ENCODE data around the gene GAS2L1. TPM values are rescaled to one million over a fixed set of nuclear protein-coding genes. Genes with fewer than 3 reads are reported as not detected.

The GAS2L1 gene
- total and polyA plus RNA-seq, 10 donors: 7.0 to 41.5 (median 28.3) TPM

- peaks cover 0 to 16% (median 12%) of the 10 kb centered on the region in 6 donors for H3K4me1 ChIP-seq
- H3K27me3 ChIP-seq (replicated peaks in 1 of 7): no peaks in the 10 kb centered on the region
- peaks cover 16 to 85% (median 77%) of the 10 kb centered on the region in 6 donors for H3K36me3 ChIP-seq
- TF ChIP-seq CTCF (IDR thresholded peaks at IDR 0.05 in 8 of 11, conservative IDR thresholded peaks at IDR 0.05 in 3 of 11) (no peak), POLR2AphosphoS5 (IDR thresholded peaks at IDR 0.05) (no peak), POLR2A (IDR thresholded peaks at IDR 0.05) (no peak)
- no peak overlapping the region for H3K4me3 ChIP-seq
- DNase-seq: no peak
- WGBS, 5 donors: 83 to 92% (median 88%) methylated on average over 8 of the region's 8 CpGs
- intact Hi-C loops (cut with DNase I; ENCODE audit: low total_unique reads): no loop called here
- H3K27ac ChIP-seq: no peak overlapping the region
- H3K9me3 ChIP-seq: no peaks in the 10 kb centered on the region
Measured at GRCh38 chr22:29298641-29299040, 7.8 kb upstream of the GAS2L1 start.

- Histone ChIP-seq H3K4me3 (no peak overlapping the region), H3K36me3 (peaks cover 16 to 78% (median 70%) of the 10 kb centered on the region in 6 donors), H3K27ac (no peak overlapping the region), H3K27me3 (replicated peaks in 1 of 7) (no peaks in the 10 kb centered on the region), H3K4me1 (peaks cover 0 to 22% (median 14%) of the 10 kb centered on the region in 6 donors), H3K9me3 (no peaks in the 10 kb centered on the region)
- intact Hi-C loops (cut with DNase I; ENCODE audit: low total_unique reads): no loop called here
- no peak for TF ChIP-seq CTCF (IDR thresholded peaks at IDR 0.05 in 8 of 11, conservative IDR thresholded peaks at IDR 0.05 in 3 of 11)
- peak; percentile 6 to 69 (median 43) for TF ChIP-seq POLR2AphosphoS5 (IDR thresholded peaks at IDR 0.05)
- no peak for DNase-seq
- 88 to 94% (median 89%) methylated on average over 19 of the region's 19 CpGs for WGBS, 5 donors
Measured at GRCh38 chr22:29299136-29299900, 7.1 kb upstream of the GAS2L1 start.

- peaks cover 0 to 24% (median 14%) of the 10 kb centered on the region in 6 donors for H3K4me1 ChIP-seq
- TF ChIP-seq CTCF (IDR thresholded peaks at IDR 0.05 in 8 of 11, conservative IDR thresholded peaks at IDR 0.05 in 3 of 11): no peak
- TF ChIP-seq POLR2A (IDR thresholded peaks at IDR 0.05): no peak
- no peak for TF ChIP-seq POLR2AphosphoS5 (IDR thresholded peaks at IDR 0.05)
- H3K36me3 ChIP-seq: peaks cover 16 to 67% (median 59%) of the 10 kb centered on the region in 6 donors
- intact Hi-C loops (cut with DNase I; ENCODE audit: low total_unique reads): no loop called here
- H3K4me3 ChIP-seq: no peak overlapping the region
- no peaks in the 10 kb centered on the region for H3K9me3 ChIP-seq
- DNase-seq: no peak
- 65 to 82% (median 77%) methylated on average over 4 of the region's 4 CpGs for WGBS, 5 donors
- peak overlapping the region in 1 of 8 donors; percentile 27 for H3K27ac ChIP-seq
- H3K27me3 ChIP-seq (replicated peaks in 1 of 7): peaks cover 0 to 7% (median 0%) of the 10 kb centered on the region in 7 donors
Measured at GRCh38 chr22:29300467-29300806, 6.0 kb upstream of the GAS2L1 start.

- Histone ChIP-seq H3K27ac (peak overlapping the region in 1 of 8 donors; percentile 27), H3K4me3 (no peak overlapping the region), H3K9me3 (no peaks in the 10 kb centered on the region), H3K4me1 (peaks cover 2 to 29% (median 18%) of the 10 kb centered on the region in 6 donors), H3K27me3 (replicated peaks in 1 of 7) (peaks cover 0 to 12% (median 2%) of the 10 kb centered on the region in 7 donors), H3K36me3 (peaks cover 13 to 61% (median 53%) of the 10 kb centered on the region in 6 donors)
- intact Hi-C loops (cut with DNase I; ENCODE audit: low total_unique reads): no loop called here
- DNase-seq: no peak
- 75 to 91% (median 77%) methylated on average over 10 of the region's 10 CpGs for WGBS, 5 donors
- TF ChIP-seq POLR2AphosphoS5 (IDR thresholded peaks at IDR 0.05) (peak in 1 of 3 donors; percentile 38), CTCF (IDR thresholded peaks at IDR 0.05 in 8 of 11, conservative IDR thresholded peaks at IDR 0.05 in 3 of 11) (no peak)
Measured at GRCh38 chr22:29300807-29301601, 5.4 kb upstream of the GAS2L1 start.
